Ureter (tissue), 1 donor: ENCODE measurements around the gene GHR. TPM values are rescaled to one million over a fixed set of nuclear protein-coding genes. Genes with fewer than 3 reads are reported as not detected.
"Not testable (repeated sequence)": the region's sequence is repeated elsewhere in the genome, so short reads cannot be mapped to it uniquely, and the experiment has no call there.

Source experiments
- DNase-seq: peaks from one replicate; pipeline ENCODE4 v3.0.0-alpha.2; 2020; ENCODE audit warnings: low spot score
- total RNA-seq: library from RNA; stranded (reverse); gene quantifications from one replicate; pipeline ENCODE4 v1.2.4, GENCODE V29; 2023
- donor health status: DM: yes; HTN: yes; CAD: no.

GHR gene
- total RNA-seq, 1 donor from 2014 or later, result 3.6 TPM

DNA sequence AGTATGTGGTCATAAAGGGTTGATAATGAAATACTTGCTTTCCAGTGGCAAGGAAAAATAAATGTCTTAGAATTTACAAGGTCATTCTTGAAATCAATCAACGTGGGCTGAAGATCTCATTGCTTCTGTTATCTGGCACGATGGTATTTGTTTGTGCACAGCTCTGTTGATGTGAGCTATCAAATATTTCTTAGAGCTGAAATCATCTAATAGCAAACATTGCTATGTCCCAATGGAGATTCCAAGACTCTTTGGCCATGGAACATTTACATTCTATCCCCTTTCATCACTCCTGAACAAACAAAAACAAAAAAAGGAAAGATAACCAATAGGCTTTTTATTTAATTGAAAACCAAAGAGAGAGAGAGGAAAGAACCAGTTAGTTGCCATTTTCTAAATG lies 221.9 kb downstream of the GHR start:
- no peak for DNase-seq

DNA sequence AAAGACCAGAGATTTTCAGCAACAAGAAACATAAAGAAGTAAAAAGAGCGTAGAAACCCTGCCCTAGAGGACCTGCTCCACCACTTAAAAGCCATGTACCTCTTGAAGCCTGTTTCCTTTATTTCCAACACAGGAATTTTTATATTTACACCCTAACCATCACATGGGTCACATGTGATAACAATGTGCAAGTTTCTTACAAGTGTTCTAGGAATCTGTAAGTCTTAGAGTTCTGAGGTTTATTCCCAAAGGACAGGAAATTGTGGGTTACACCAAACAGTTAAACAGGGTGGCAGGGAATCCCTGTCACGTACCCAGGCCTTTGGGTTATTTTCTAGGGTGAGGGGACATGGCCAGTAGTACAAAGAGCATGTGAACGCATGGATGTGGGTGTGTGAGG lies 224.8 kb downstream of the GHR start:
- DNase-seq, result no peak

DNA sequence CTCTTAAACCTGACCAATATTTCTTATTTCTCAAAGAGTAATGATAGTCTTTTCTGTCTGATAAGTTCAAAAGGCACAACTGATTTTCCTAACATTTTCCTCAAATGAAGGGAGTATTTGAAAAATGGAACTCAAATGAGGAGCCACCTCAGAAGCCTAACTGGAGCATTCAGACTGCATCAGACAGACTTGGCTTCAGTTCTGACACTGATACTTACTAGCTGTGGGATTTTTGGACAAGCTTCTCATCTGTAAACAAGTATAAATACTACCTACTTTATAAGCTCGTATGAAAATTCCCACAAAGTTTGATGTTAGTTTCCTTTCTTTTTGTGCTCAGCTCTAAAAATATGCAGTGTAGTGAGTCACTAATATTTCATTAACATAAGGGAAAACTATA lies 225.7 kb downstream of the GHR start:
- no peak for DNase-seq

DNA sequence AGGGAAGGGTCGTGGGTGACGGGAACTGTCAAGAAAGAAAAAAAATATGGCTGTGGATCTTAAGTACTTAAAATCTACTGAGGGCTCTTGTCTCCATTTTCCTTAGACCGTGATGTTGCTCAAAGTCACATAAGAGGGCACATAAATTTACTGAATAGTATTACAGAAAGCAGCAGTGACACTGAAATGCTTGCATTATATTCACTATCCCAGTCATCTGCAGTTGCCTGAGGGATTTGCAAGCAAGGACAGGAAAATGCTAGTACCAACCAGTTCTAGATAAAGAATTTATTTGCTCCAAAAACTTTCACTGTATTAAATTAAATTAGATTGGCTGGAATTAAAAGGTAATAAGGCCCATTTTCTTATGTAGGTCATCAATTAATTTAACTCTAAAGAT lies 226.8 kb downstream of the GHR start:
- no peak for DNase-seq

DNA sequence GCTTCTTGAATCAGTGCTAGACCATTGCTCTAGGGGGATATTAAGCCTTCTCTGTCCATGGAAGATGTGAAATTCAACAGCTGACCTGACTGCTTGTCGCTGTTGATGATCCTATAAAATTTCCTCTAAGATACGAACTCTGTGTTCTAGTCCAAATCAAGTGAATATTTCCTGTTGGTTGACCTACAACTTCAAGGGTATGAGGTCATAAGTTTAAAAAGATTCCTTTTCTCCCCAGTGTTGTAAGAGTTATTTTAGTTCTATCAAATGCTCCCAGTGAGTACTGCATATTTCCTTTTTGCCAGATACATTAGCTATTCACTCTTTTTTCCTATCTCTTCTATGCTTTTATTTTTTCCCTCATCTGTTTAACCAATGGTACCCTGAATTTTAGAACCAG lies 230.5 kb downstream of the GHR start:
- DNase-seq, result no peak

DNA sequence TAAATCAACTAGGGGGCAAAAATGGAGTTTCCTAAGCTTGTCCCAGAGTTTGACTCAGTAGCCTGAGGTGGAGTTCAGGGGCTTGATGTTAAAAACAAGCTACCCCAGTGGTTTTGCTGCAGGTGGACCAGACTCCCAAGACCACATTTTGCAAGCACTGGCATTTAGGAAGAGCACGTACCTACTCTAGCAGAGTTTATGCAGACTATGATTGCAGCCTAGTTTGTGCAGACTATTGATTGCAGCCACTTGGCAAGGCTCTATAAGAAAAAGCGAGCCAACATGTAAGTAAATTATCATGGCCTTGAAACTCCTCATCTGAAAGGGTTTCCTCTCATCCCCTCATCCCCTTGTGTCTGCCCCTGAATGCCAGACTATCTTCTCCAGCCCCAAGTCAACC lies 231.4 kb downstream of the GHR start:
- no peak for DNase-seq

DNA sequence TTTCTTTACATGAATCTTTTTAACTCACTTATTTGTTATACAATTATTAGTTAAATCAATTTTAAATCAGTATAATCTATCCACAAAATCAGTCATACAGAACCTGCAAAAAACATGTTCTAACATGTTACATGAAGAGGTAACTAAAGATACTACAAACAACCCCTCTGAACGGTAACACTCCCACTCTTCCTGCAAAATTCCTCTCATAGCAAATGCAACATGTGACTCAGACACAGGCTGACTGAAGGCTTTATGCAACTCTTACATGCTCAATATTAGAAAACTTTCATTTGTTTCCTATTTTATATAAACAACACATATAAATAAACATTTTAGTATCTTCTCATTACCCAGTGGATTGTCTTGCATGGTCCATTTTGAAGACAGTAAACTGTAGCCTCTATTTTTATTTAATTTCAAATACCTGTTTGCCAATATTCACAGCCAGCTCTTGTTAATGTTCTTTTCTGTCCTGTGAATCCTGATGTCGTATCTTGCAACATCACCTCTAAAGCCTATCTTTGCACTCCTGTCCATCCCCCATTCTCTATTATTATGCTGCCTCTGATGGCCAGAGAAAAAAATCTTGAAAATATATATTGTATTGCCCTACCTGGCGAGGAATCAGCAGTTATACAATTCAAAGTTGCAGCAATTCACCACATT lies 232.9 kb downstream of the GHR start:
- DNase-seq, result no peak

DNA sequence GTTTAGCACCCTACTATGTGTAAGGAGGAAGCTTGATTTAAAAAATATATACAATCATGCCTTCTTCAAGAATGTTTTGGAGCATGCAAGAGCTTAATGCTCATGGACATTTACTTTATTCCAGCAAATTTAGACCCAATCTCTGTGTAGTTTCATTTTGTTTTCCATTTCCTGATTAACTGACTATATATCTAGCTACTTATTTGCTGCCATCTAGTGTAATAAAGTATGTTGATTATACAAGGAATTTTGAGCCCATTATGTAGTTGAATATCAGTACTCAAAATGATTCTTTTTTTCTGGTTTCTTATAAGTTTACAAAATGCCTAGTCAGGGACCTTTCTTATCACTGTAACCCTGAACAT lies 233.4 kb downstream of the GHR start:
- no peak for DNase-seq

DNA sequence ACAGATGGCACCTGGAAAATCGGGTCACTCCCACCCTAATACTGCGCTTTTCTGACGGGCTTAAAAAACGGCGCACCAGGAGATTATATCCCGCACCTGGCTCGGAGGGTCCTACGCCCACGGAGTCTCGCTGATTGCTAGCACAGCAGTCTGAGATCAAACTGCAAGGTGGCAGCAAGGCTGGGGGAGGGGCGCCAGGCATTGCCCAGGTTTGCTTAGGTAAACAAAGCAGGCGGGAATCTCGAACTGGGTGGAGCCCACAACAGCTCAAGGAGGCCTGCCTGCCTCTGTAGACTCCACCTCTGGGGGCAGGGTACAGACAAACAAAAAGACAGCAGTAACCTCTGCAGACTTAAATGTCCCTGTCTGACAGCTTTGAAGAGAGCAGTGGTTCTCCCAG lies 236.6 kb downstream of the GHR start:
- not testable (repeated sequence) for DNase-seq

DNA sequence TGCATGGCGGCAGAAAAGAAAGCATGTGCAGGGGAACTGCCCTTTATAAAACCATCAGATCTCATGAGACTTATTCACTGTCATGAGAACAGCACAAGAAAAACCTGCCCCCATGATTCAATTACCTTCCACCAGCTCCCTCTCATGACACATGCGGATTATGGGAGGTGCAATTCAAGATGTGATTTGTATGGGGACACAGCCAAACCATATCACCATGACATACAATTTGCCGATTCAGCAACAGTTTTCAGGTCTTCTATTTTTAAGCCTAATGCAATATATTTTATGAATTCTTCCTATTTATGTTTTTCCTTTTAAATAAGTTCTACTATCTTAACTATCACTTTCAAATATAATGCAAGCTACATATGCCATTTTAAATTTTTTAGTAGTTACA lies 242.6 kb downstream of the GHR start:
- no peak for DNase-seq

DNA sequence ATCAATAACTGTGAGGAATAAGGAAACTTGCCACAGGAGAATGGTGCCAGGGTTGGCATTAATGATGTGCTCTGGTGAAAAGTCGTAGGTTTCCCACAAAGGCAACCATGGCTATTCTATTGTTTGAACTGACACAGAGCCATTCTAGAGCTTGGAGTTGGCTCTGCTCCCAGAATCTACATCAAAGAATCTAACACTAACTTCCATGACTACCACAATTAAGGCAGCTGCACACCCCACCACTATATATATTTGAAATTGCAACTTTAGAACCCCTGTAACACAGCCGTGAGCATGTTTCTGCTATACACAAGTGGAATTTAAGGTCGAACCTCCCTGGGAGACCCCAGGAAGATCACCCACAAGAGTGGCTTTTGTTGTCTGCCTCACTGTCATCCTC lies 243.6 kb downstream of the GHR start:
- no peak for DNase-seq

DNA sequence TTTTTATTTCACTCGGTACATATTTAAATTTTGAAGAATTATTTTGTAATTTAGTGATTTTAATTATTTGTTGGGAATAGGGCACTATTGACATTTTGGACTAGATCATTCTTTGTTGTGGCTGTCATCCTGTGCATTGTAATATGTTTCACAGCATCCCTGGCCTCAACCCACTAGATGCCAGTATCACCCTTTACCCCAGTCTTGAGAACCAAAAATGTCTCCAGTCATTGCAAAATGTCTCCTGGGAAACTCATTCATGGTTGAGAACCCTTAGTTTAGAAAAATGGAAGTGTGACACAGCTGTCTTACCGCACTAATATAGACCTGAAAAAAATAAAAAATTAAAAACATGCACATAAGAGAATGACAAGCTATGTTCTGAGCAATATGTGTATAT lies 245.0 kb downstream of the GHR start:
- DNase-seq, result no peak

DNA sequence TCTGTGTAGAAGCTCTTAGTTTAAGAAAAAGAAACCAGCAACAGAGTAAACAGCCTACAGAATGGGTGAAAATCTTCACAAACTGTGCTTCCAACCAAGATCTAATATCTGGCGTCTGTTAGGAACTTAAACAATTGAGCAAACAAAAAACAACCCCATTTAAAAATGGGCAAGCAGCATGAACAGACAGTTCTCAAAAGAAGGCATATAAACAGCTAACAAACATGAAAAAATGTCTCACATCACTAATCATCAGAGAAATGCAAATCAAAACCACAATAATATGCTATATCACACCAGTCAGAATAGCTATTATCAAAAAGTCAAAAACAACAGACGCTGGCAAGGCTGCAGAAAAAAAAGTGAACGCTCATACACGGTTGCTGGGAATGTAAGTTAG lies 249.7 kb downstream of the GHR start:
- no peak for DNase-seq

DNA sequence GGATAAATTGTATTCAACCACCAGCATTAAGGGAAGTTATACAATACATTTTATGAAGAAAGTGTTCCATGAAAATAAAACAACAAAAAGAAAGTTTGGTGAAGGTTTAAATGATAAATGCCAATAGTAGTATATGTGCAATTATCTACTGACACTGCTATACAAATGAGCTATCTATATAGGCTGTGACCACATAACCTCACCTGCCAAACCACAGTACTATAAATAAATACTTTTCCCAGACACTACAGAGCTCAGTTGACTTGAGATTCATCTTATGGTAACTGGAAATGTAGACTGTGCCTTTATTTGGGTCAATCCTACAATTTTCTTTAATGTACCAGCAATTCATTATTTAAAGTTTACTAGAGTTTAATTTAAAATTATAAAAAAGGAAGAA lies 252.4 kb downstream of the GHR start:
- no peak for DNase-seq

DNA sequence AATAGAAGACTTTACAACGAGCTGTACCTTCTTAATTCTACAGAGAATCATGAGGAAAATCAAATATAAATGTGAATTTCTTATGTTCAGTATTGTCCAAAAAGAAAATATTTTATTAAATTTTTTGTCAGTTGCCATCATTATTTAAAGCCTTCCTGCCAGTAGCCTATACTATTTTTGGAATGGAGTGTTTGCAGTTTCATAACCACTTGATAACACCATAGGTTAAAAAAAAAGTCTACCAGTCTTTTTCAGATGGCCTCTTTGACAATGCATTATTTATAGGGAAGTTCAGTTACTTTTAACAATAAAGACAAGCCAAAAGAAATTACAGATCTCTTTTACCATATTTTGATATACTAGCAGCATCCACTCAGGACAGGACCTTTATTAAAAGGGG lies 253.1 kb downstream of the GHR start:
- DNase-seq, result no peak

DNA sequence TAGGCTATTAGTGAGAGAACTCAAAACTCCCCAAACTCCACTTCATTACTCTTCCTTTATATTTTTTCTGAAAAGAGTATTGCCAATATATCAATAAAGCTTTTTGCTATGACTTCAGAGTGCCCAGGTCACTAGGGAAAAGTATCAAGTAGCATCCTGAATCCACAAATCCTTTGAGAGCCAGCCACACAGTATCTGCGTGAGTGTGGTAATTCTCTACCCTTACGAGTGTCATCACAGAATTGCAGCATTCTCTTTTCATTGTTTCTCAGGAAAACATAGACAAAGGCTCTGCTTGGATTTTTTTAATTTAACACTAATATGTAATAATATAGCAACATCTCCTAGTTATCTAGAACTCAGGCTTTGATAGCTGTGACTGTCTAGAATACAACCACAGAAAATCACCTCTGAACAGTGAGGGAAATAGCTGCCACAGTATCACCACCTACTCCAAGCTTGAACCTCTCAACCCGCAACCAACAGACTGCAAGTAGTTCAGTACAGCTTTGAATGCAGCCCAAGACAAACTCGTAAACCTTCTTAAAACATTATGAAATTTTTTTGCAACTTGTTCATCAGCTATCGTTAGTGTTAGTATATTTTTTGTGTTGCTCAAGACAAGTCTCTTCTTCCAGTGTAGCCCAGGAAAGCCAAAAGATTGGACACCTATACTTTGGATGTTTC lies 254.1 kb downstream of the GHR start:
- no peak for DNase-seq

DNA sequence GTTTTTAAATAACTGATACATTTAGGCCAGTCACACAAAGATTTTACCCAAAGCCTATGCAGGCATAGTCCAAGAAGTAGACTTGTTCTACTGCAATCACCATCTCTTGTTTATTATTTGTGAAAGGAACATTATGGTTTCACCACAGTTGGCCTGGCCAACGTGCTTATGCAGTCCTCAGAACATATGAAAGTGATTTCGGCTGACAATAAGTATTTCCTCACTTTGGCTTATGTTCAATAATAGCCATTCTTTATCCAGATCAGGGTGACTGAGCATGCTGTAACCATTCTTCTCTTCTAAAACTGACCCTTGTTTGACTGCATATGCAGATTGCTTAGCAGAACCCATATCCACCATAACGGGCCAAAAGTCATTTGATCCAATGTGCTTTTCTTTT lies 256.8 kb downstream of the GHR start:
- no peak for DNase-seq

DNA sequence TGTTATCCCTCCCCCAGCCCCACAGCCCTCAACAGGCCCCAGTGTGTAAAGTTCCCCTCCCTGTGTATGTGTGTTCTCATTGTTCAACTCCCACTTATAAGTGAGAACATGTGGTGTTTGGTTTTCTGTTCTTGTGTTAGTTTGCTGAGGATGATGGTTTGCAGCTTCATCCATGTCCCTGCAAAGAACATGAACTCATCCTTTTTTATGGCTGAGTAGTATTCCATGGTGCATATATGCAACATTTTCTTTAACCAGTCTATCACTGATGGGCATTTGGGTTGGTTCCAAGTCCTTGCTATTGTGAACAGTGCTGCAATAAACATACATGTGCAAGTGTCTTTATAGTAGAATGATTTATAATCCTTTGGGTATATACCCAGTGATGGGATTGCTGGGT lies 261.8 kb downstream of the GHR start:
- DNase-seq, result not testable (repeated sequence)

DNA sequence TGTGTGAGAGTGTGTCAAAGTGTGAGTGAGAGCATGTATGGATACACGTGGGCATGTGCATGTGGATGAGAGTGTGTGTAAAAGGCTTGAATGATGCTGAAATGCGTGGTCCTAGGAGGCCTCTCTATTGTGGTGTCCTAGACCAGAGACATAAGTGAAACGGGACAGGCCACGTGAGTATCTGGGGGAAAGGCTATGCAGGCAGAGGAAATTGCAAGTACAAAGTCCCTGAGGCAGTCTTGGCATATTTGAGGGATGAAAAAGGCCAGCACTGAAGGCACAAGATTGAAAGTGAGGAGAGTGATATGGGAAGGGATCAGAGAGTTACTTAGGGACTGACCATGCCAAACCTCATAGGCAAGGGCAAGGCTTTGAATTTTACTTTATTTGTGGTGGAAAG lies 266.2 kb downstream of the GHR start:
- no peak for DNase-seq

DNA sequence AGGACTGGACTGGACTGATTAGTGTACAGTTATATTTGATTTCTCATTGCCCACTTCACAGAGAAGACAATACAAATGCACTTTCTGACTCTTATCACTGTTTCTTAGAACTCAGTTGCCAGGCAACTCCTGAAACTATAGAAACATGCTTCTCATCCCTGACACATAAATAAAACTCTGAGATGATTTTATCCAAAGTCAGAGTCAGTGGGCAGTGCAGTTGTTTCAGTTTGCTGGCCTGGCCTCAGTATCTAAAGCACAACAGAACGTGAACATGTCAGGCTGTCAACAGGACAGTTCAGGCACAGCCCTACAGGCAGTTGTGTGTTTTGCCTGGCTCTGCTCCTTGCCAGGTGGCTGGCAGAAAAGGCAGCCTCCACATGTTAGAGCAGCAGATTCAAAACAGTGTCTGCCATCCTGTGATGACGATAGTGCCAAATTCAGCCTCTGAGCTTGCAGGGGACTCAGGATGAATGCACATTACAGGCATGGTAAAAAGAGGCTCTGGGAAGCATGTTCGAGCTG lies 268.2 kb downstream of the GHR start:
- DNase-seq, result no peak

DNA sequence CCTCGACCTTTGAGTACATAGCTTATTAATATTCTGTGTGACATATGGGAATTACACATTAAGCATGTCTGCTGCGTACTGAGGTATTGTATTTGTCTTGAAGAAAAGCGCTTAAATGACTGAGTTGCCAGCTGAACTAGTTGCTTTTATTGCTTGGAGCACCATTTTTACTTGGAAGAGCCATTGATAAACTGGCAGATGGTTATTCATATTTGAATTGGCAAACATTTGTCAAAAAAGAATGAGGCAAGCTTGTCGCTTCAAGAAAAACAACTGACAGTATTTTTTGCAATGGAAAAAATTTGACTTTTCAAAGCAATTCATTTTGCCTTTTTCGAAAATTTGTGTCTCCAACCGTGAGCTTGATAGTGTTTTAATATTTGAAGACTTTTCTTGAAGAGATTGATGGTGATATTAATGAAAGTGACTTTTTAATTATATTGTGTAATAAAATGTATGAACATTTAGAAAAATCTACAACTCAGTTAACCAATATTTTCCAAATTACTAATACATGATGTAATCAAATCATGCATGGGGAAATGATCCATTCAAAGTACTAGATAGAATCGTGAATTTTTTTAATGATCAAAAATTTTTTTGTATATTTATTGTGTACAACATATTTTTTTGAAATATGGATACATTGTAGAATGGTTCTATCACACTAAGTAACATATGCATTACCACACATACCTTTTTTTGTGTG lies 278.3 kb downstream of the GHR start:
- no peak for DNase-seq

DNA sequence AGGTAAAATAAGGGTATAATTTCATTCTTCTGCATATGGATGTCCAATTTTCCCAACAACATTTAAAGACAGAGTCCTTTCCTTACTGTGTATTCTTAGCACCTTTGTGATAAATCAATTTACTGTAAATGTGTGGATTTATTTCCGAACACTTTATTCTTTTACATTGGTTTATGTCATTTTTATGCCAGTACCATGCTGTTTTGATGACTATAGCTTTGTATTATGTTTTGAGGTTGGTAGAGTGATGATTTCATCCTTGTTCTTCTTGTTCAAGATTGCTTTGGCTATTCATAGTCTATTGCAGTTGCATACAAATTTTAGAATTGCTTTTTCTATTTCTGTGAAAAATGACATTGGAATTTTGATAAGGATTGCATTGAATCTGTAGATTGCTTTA lies 280.0 kb downstream of the GHR start:
- no peak for DNase-seq

DNA sequence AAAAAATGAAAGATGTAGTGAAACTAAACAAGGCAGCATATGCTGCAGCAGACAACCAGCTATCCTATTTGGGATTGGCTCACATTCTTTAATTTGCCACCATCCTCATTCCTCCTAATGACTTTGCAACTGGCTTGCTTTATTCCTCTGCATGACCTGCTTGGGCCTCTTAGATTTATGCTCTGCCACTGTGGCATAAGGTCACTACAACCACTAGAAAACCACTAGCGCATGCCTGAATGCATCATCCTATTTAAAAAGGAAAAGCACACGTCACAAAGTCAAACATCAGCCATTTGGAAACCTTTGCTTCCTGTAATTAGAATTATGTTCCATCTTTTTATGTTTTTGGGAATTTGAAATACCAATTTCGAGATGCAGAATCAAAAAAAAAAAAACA lies 292.5 kb downstream of the GHR start:
- no peak for DNase-seq
